GM12878 (cell line): Measurements from ENCODE around the gene STAMBP. TPM values are rescaled to one million over a fixed set of nuclear protein-coding genes. Genes with fewer than 3 reads are reported as not detected.

Experiments
- ATAC-seq: fragments of 200-7000 bp; cut with Tn5 transposase; 3 replicates; pipeline ENCODE4 v1.9.1; 2020; ENCODE audit warnings: mild to moderate bottlenecking, moderate library complexity
- BruUV-seq: library from RNA; stranded (reverse); fragments of 400-500 nt; replicated peaks from 2 replicates; lab custom pipeline; 2021; lab: Mats Ljungman, UMichigan
- CTCF ChIA-PET: fragments of 300-600 bp; sonication (Branson Sonifier 250); formaldehyde crosslinking; extraction: SDS; loops from one replicate; lab custom pipeline; 2021; ENCODE audit warnings: inconsistent platforms; lab: Yijun Ruan, JAX
- POLR2A ChIA-PET: fragments of 350-600 bp; formaldehyde crosslinking; extraction: SDS; loops from one replicate; lab custom pipeline; 2021; ENCODE audit warnings: inconsistent platforms; lab: Charles Lee
- RAD21 ChIA-PET: fragments of 300-600 bp; sonication (Branson Sonifier 250); formaldehyde crosslinking; loops from one replicate; lab custom pipeline; 2023; ENCODE audit warnings: antibody characterized with exemption; ENCODE audit not compliant: unreplicated experiment; lab: Charles Lee
- SMC1A ChIA-PET: fragments of 300-600 bp; sonication (Branson Sonifier 250); formaldehyde crosslinking; loops from one replicate; lab custom pipeline; 2023; ENCODE audit not compliant: unreplicated experiment, uncharacterized antibody; lab: Charles Lee
- DNase-seq: peaks from one replicate; pipeline ENCODE4 v3.0.0-alpha.2; 2011; ENCODE audit warnings: low read depth, low spot score
- FAIRE-seq: peaks from 3 replicates; lab custom pipeline; 2011; peaks lifted over from hg19 to GRCh38; lab: Jason Lieb, UNC
- H2AFZ ChIP-seq: 2 replicates; pipeline ENCODE4 v1.6.0; 2011; ENCODE audit warnings: low read depth, low read length, control low read depth; ENCODE audit not compliant: control insufficient read depth
- H3K27ac ChIP-seq: 2 replicates; pipeline ENCODE4 v1.5.1; 2011; ENCODE audit warnings: control low read depth; ENCODE audit not compliant: control insufficient read depth, insufficient read depth
- H3K27me3 ChIP-seq, 2 experiments: replicated peaks in 1 of 2; 2 replicates each; pipeline versions ENCODE4 v1.6.0 to v1.6.1; 2011; ENCODE audit warnings: low read length in 1 of 2; ENCODE audit not compliant: control insufficient read depth in 2 of 2, insufficient read depth in 2 of 2
- H3K36me3 ChIP-seq, 2 experiments: 2 replicates each; pipeline ENCODE4 v1.5.1; 2011; ENCODE audit warnings: low read length in 1 of 2; ENCODE audit not compliant: control insufficient read depth in 2 of 2, insufficient read depth in 2 of 2
- H3K4me1 ChIP-seq: 2 replicates; pipeline ENCODE4 v1.6.1; 2011; ENCODE audit warnings: mild to moderate bottlenecking, low read length, moderate library complexity, mixed read lengths; ENCODE audit not compliant: control insufficient read depth, insufficient read depth
- H3K4me2 ChIP-seq: 2 replicates; pipeline ENCODE4 v1.6.0; 2011; ENCODE audit warnings: control low read depth; ENCODE audit not compliant: control insufficient read depth, insufficient read depth
- H3K4me3 ChIP-seq: fragments of 200-600 bp; sonication (generic); 2 replicates; pipeline ENCODE4 v1.5.1; 2016
- H3K79me2 ChIP-seq: 2 replicates; pipeline ENCODE4 v1.6.0; 2011; ENCODE audit warnings: low read length; ENCODE audit not compliant: control insufficient read depth, insufficient read depth
- H3K9ac ChIP-seq: 2 replicates; pipeline ENCODE4 v1.8.0; 2011; ENCODE audit warnings: low read length, control low read depth, mixed read lengths; ENCODE audit not compliant: control insufficient read depth, insufficient read depth
- H3K9me3 ChIP-seq: replicated peaks from 3 replicates; pipeline ENCODE4 v1.5.1; 2011; ENCODE audit warnings: mild to moderate bottlenecking, low read length; ENCODE audit not compliant: control insufficient read depth, insufficient read depth
- H4K20me1 ChIP-seq: 2 replicates; pipeline ENCODE4 v1.6.0; 2011; ENCODE audit not compliant: control insufficient read depth, insufficient read depth
- BCL11A ChIP-seq: IDR thresholded peaks from 2 replicates; pipeline ENCODE4 v1.6.1; 2011; ENCODE audit warnings: low read depth, low read length
- CBFB ChIP-seq: IDR thresholded peaks from 2 replicates; pipeline ENCODE4 v1.6.1; 2016; ENCODE audit warnings: antibody characterized with exemption, low read depth
- CHD2 ChIP-seq: IDR thresholded peaks from 2 replicates; pipeline ENCODE4 v1.6.1; 2011; ENCODE audit warnings: low read depth, low read length, improper control_type of control experiment, borderline replicate concordance
- DPF2 ChIP-seq: fragments of 450-650 bp; IDR thresholded peaks from 2 replicates; pipeline ENCODE4 v1.6.1; 2017; ENCODE audit warnings: mild to moderate bottlenecking
- GABPA ChIP-seq: IDR thresholded peaks from 2 replicates; pipeline ENCODE4 v1.6.1; 2014; ENCODE audit warnings: antibody characterized with exemption, low read depth, mild to moderate bottlenecking, inconsistent platforms
- MTA2 ChIP-seq: fragments of 450-650 bp; IDR thresholded peaks from 2 replicates; pipeline ENCODE4 v1.6.1; 2016; ENCODE audit warnings: low read depth, mild to moderate bottlenecking, moderate library complexity
- RB1 ChIP-seq: fragments of 450-650 bp; formaldehyde crosslinking; IDR thresholded peaks from 2 replicates; pipeline ENCODE4 v1.6.1; 2017; ENCODE audit warnings: mild to moderate bottlenecking, borderline replicate concordance
- SREBF1 ChIP-seq: IDR thresholded peaks from 2 replicates; pipeline ENCODE4 v1.6.1; 2012; ENCODE audit warnings: mild to moderate bottlenecking, low read length
- SREBF2 ChIP-seq: IDR thresholded peaks from 2 replicates; pipeline ENCODE4 v1.6.1; 2012; ENCODE audit warnings: mild to moderate bottlenecking, low read length
- TAF1 ChIP-seq: IDR thresholded peaks from 2 replicates; pipeline ENCODE4 v1.6.1; 2011; ENCODE audit warnings: mild to moderate bottlenecking, low read depth, low read length, borderline replicate concordance
- ZNF622 ChIP-seq: fragments of 450-650 bp; IDR thresholded peaks from 2 replicates; pipeline ENCODE4 v1.6.1; 2017; ENCODE audit warnings: mild to moderate bottlenecking, inconsistent platforms
- WGBS: methylation state at CpG from one replicate; pipeline ENCODE4 v1.1.6; 2016; ENCODE audit warnings: low lambda C conversion rate; ENCODE audit not compliant: insufficient replicate concordance, insufficient coverage; ENCODE audit errors: missing lambda C conversion rate; 5-methylcytosine and 5-hydroxymethylcytosine counted together
- in situ Hi-C: fragments of 300-500 bp; cut with MboI; formaldehyde crosslinking; loops from 9 replicates; pipeline ENCODE4 v1.14.3; 2018; ENCODE audit warnings: mixed read lengths
- intact Hi-C: fragments of 100-400 bp; cut with micrococcal nuclease; formaldehyde crosslinking; loops from one replicate; pipeline ENCODE4 v1.14.2; 2022; ENCODE audit not compliant: unreplicated experiment
- polyA plus RNA-seq, 11 experiments: library from polyadenylated mRNA; depleted of rRNA in 4 of 11; unstranded in 6 of 11; stranded (reverse) in 5 of 11; fragments of >200 nt; fragmentation: Nextera tagmentation in 4 of 11; fragmentation: Illumina TruSeq in 1 of 11; extraction: Ambion mirVana in 4 of 11; extraction: Trizol in 1 of 11; gene quantifications; 1 replicate in 1 of 11; 2 replicates in 10 of 11; pipeline versions ENCODE4 v1.2.1 to v1.2.3, GENCODE V29; 2011 to 2016; ENCODE audit warnings: inconsistent platforms in 2 of 11, missing spikeins in 2 of 11, low read depth in 1 of 11
- total RNA-seq, 4 experiments: library from RNA; depleted of rRNA in 3 of 4; stranded (reverse); fragments of >200 nt in 3 of 4; fragmentation: Illumina TruSeq in 1 of 4; extraction: Trizol in 1 of 4; gene quantifications; 2 replicates each; pipeline versions ENCODE4 v1.2.1 to v1.2.3, GENCODE V29; 2013 to 2021
- TF ChIP-seq, protein P1 (sequence below): fragments of 450-650 bp; IDR thresholded peaks from 2 replicates; pipeline ENCODE4 v1.6.1; 2017; ENCODE audit warnings: antibody characterized with exemption, mild to moderate bottlenecking, moderate library complexity
- TF ChIP-seq, protein P2 (sequence below): IDR thresholded peaks from 2 replicates; pipeline ENCODE4 v1.6.1; 2012; ENCODE audit warnings: low read depth, low read length, improper control_type of control experiment
- TF ChIP-seq, protein P3 (sequence below): fragments of 450-650 bp; IDR thresholded peaks from 2 replicates; pipeline ENCODE4 v1.6.1; 2018; ENCODE audit warnings: borderline replicate concordance, mild to moderate bottlenecking; ENCODE audit not compliant: partially characterized antibody

The STAMBP gene
- total and polyA plus RNA-seq, 10 of the 15 experiments (the other 5 are each of a cell fraction or from before 2014, with no cell fraction given) = 38.9 to 84.1 (median 69.7) TPM

DNA sequence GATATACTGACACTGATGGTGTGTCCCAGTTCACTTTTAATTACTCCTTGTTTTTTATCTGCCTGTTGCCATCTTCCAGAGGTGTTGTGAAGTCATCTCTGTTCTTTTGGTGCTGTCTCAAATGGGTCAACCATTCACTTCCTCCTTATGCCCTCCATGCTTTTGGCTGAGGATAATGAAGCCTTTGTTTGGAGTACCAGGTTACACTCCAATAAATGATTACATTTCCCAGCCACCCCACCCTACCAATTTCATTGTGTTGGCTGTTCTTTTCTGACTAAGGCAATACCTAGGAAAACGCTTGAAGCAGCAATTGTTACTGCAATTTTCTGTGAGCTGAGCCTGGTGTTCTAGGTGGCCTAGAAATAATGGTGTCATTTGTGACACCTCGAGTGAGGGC, 34.2 kb downstream of the STAMBP start:
- Histone ChIP-seq H3K27ac (no peak overlapping the region), H4K20me1 (no peaks in the 10 kb centered on the region), H3K4me3 (no peak overlapping the region), H3K79me2 (no peaks in the 10 kb centered on the region), H3K27me3 (no peaks in the 10 kb centered on the region), H3K9me3 (no peaks in the 10 kb centered on the region), H3K36me3 (peaks cover 5 to 25% of the 10 kb centered on the region in 2 experiments), H3K4me1 (no peaks in the 10 kb centered on the region), H3K4me2 (no peak overlapping the region), H2AFZ (no peak overlapping the region), H3K9ac (no peak overlapping the region)
- no peak for TF ChIP-seq ZNF622
- TF ChIP-seq, protein P1, sequence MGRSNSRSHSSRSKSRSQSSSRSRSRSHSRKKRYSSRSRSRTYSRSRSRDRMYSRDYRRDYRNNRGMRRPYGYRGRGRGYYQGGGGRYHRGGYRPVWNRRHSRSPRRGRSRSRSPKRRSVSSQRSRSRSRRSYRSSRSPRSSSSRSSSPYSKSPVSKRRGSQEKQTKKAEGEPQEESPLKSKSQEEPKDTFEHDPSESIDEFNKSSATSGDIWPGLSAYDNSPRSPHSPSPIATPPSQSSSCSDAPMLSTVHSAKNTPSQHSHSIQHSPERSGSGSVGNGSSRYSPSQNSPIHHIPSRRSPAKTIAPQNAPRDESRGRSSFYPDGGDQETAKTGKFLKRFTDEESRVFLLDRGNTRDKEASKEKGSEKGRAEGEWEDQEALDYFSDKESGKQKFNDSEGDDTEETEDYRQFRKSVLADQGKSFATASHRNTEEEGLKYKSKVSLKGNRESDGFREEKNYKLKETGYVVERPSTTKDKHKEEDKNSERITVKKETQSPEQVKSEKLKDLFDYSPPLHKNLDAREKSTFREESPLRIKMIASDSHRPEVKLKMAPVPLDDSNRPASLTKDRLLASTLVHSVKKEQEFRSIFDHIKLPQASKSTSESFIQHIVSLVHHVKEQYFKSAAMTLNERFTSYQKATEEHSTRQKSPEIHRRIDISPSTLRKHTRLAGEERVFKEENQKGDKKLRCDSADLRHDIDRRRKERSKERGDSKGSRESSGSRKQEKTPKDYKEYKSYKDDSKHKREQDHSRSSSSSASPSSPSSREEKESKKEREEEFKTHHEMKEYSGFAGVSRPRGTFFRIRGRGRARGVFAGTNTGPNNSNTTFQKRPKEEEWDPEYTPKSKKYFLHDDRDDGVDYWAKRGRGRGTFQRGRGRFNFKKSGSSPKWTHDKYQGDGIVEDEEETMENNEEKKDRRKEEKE = no peak
- no peak for TF ChIP-seq RB1
- no peak for TF ChIP-seq SREBF2
- no peak for TF ChIP-seq BCL11A
- TF ChIP-seq SREBF1 = no peak
- TF ChIP-seq CBFB = no peak
- no peak for TF ChIP-seq CHD2
- TF ChIP-seq, protein P2, sequence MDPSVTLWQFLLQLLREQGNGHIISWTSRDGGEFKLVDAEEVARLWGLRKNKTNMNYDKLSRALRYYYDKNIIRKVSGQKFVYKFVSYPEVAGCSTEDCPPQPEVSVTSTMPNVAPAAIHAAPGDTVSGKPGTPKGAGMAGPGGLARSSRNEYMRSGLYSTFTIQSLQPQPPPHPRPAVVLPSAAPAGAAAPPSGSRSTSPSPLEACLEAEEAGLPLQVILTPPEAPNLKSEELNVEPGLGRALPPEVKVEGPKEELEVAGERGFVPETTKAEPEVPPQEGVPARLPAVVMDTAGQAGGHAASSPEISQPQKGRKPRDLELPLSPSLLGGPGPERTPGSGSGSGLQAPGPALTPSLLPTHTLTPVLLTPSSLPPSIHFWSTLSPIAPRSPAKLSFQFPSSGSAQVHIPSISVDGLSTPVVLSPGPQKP = no peak
- TF ChIP-seq, protein P3, sequence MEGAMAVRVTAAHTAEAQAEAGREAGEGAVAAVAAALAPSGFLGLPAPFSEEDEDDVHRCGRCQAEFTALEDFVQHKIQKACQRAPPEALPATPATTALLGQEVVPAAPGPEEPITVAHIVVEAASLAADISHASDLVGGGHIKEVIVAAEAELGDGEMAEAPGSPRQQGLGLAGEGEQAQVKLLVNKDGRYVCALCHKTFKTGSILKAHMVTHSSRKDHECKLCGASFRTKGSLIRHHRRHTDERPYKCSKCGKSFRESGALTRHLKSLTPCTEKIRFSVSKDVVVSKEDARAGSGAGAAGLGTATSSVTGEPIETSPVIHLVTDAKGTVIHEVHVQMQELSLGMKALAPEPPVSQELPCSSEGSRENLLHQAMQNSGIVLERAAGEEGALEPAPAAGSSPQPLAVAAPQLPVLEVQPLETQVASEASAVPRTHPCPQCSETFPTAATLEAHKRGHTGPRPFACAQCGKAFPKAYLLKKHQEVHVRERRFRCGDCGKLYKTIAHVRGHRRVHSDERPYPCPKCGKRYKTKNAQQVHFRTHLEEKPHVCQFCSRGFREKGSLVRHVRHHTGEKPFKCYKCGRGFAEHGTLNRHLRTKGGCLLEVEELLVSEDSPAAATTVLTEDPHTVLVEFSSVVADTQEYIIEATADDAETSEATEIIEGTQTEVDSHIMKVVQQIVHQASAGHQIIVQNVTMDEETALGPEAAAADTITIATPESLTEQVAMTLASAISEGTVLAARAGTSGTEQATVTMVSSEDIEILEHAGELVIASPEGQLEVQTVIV = no peak
- TF ChIP-seq GABPA = no peak
- TF ChIP-seq DPF2 = no peak
- TF ChIP-seq MTA2 = no peak
- no peak for TF ChIP-seq TAF1
- no TSS peak for BruUV-seq
- intact Hi-C loops (no loop called here), in situ Hi-C loops (no loop called here)
- DNase-seq = no peak
- SMC1A ChIA-PET = interaction anchor here (0.7 to 3.1 kb wide), 4 partner anchors 10 to 235 kb away, joined by 3 to 19 read pairs (median 4); no protein-coding TSS in a partner anchor
- WGBS = 98% methylated on average over 2 of the region's 2 CpGs
- RAD21 ChIA-PET = no interaction called here
- no peak for ATAC-seq
- CTCF ChIA-PET = interaction anchor here (0.9 to 2.1 kb wide), 3 partner anchors 10 to 39 kb away, joined by 4 to 8 read pairs (median 4); no protein-coding TSS in a partner anchor
- no peak for FAIRE-seq
- POLR2A ChIA-PET = no interaction called here
